Fibroblast of gingiva (primary cell): ENCODE measurements around the gene CAT.
A peak's percentile ranks its signal among the peaks of the same experiment; 100 is the strongest.

Experiments used
- DNase-seq: peaks from one replicate; pipeline ENCODE4 v3.0.0-alpha.2; 2011; ENCODE audit warnings: low read depth

The CAT gene

DNA sequence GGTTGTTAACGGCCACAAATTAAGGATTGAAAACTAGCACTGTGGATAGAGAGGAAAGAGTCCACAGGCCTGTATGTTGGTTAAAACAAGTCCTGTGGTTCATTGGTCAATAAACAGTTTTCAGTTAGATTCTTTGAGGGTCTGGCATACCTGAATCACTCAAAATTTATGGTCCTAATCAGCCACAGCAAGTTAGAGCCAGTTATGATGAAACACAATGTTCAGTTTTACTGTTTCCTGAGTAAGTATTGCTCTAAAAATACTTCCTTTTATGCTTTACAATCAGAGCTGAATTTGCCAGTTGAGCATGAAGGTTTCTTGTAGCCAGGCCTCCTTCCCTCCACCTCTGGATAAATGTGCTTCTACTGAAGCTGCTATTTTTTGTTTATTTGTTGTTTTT lies 12.9 kb upstream of the CAT start:
- no peak for DNase-seq

DNA sequence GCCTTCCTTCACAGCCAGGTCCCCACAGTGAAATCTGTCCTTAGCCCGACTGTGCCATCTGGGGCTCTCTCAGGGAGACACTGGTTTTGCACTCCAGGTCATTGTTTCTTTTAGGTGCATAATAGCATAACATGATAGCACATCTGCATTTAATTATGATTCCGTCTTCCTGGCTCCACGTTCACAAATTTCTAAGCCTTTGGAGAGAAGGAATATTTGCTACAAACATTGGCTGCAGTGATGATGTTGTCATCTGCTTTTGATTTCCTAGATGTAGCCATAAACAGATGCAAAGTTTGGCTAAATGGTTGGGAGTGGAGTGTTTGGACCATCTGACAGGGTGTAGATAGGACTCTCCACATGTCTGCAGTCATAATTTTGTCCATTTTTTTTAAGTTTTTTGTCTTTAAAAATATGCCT lies 12.0 kb upstream of the CAT start:
- DNase-seq, result peak; percentile 95

DNA sequence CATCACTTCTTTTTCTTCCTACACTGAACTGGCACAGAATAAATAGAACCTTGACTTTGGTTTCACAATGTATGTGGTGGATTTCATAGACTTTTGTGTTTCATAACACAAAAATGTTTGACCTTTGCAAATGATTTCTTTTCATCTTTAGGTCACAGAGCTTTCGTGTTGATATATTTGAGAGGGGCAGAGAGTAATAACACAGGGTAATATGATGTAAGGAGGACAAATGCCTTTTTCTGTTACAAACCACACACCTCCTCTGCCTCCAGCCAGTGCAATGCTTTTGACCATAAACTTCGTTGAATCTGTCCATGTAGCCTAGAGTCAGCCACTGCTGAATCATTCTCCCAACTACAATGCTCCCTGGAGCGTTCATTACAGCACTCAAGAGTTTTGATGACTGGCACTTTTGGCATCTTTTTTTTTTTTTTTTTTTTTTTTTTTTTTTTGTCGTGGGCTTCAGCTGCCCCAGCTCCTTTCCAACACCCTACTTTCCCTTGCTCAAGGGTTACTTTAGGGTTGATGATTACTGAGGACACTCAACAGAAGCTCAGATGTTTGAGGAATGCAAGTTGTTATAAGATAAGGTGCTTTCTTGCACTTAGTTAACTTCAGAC lies 11.4 kb upstream of the CAT start:
- peak; percentile 95 for DNase-seq

DNA sequence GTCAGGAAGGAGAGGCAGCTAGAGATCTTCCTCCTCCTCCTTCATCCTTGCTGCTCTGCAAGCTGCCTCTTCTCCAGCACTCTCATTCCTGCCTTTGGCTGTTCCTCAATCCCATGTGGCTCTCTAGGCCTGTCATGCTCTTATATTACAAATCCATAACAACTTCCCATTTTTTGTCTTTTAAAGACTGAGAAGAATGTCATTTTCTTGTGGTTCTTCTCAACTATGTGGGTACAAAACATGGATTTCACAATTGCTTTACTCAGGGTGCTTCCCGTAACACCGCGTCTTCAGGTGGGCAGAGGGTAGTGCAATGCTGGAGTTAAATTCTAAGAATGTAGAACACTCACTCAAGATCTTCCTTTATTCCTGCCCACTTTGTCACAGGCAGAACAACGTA lies 6.8 kb upstream of the CAT start:
- DNase-seq, result no peak

DNA sequence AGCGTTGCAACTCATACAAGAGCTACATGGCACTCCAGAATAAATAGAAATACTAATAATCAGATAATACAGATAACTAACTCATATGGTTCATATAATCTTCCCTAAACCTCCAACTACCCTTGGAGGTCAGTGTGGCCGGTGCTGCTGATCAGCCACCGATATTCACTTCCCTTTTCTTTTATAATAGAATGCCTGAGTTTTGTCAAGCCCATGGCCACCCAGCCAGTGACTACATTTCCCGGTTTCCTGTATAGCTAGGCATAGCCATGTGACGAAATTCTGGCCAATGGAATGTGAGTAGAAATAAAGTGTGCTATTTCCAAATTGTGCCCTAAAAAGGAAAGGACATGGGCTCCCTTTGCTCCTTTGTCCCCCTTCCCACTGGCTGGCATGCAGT lies 5.9 kb upstream of the CAT start:
- no peak for DNase-seq

DNA sequence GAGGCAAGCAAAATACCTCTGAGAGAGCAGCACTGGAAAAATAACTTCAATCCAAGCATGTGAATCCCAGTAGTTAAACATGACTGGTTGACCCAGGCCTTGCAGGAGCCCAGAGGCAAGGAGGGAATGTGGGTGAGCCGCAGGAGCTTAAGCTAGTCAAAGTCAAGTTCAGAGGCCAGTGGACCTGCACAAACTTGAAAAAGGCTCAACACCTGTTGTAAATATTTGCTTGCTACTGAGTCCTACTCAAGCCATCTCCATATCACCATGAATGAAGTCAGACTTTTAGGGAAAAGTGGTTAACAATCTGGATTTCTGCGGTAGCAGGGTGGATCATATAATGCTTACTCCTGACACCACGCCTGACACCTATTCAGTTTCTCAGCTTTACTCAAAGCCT lies 4.8 kb upstream of the CAT start:
- DNase-seq, result no peak

DNA sequence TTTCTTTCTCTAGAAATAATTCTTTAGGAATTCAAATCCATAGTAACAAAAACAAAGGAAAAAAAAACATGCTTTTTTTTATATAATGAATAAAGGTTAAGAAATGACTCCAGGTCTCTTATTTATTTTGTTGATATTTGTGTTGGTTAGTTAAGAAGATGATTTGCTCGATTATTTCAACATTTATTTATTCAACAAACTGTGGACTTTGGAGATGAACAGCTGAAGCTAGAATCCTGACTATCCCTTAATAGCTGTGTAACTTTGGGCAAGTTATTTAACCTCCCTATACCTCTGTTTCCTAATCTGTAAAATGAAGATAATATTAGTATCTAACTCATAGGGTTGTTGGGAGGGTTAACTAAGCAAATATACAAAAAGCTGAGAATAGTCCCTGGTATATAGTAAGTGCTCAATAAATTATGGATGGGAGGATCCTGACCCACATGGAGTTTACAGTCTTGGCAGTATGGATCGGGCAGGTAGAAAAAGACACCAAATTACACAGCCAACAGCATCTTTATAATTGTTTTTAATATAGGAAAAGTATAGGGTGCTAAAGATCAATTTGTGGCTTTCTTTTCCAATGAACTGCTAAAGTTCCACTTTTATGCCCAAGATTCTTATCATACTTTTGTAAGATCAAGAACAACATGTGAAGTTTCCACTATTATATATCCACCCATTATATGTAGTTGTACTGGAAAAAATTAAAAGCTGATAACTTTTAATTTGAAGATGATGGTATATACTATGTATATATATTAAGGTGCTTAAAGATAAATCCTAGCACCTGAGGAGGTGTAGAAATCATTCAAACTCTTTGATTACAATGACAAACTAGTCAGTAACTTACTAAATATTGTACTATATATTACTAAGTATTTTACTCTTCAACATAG lies 1.3 kb upstream of the CAT start:
- DNase-seq, result no peak

DNA sequence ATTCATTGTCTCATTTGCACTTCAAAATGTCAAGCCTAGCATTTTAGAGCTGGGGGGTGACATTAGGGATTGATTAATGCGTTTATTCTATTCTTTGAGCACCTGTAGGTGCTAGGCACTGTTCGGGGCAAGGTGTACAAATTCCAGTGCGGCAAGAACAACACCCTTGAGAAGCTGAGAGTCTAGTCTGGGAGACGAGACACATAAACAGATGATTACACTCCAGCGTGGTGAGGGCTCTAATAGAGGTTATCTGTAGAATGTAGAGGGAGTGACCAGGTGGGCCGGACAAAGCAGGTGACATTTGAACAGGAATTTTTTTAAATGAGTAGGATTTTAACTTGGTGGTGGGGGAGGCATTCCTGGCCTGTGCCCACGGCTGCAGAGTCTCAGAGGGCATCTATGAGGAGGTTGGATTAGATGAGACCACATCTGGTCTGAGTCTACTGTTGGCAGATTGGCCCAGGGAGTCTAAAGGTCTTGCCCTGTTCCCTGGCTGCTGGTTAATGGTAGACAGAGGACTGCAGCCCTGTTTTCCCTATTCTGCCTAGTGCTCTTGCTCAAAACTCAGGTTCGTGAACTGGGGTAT lies 970 bp downstream of the CAT start:
- DNase-seq, result peak; percentile 23

DNA sequence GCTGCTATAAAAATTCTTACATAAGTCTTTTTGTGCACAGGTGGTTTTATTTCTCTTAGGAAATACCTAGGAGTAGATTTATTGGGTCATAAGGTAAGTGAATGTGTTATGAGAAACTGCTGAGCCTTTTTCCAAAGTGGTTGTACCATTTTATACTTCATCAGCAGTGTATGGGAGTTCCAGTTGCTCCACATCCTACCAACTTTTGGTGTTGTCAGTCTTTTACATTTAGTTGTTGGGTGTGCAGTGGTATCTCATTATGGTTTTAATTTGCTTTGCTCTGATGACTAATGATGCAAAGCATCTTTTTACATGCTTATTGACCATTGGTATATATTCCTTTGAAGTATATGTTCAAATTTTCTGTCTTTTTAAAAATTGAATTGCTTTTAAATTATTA lies 3.1 kb downstream of the CAT start:
- DNase-seq, result no peak

DNA sequence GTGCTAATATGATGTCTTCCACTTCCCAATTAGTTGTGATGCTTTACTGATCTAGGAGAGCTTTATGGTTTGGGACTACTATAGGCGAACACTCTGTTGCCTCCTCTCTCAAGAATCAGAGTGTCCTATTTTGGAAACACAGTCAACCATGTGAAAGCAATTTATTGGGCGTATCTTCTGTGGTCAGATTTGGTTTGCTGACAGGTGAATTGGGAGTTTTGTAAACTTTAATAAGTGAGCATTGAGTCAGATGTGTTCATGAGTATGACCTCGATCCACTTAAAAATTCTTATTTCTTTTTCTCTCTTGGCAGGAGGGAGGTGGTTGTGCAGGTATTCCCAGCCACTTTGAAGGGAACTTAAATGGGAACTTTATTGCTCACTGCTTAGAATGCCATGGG lies 4.4 kb downstream of the CAT start:
- no peak for DNase-seq

DNA sequence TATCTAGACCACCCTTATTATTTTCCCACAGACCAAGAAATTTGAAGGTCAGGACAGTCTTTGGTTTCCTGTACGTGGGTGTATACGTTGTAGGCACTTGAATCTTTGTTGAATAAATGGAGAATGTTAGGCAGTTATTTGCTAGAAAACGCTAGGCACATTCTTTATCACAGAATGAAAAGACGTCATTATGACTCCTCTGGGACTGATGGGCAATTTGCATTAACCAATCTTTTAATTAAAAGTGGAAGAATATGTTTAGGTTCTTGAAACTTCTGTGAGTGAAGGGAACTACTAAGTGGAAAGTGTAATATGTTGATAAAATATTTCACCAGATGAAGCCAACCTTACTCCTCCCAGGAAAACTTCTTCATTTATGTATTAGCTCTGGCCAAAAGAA lies 5.7 kb downstream of the CAT start:
- DNase-seq, result no peak

DNA sequence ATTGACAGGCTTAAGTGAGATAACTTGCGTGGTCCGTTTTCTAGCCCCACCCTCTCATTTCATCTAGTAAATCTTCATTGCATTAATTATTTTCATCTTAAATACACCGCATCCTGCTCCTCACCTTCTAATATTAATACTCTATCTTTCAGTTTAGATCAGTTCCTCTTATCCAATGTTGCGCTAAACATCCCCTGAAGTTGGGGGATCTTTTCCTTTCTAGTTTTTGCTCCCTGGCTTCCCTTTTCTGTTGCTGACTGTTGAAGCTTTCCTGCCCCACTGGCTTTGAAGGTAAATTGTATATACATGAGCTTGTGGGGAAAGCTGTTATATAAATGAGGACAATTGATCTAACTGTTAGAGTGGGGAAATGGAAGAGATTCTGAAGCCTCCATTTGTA lies 7.2 kb downstream of the CAT start:
- DNase-seq, result no peak

DNA sequence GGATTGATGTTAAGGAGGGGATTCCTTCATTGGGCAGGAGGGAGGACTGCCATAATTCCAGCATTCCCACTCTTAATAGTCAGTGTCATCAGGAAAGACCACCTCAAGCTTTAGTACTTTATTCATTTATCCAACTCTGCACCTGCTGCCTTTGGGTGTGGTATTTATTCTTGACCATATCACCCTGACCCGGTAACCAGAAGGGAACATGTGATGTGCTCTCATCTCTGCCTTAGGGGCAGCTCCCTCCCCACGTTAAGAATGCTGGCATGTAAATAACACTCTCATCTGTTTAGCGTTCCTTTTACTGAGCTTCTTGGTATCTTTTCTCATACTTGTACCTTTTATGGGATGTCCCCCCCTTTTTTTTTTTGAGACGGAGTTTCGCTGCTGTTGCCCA lies 7.7 kb downstream of the CAT start:
- no peak for DNase-seq

DNA sequence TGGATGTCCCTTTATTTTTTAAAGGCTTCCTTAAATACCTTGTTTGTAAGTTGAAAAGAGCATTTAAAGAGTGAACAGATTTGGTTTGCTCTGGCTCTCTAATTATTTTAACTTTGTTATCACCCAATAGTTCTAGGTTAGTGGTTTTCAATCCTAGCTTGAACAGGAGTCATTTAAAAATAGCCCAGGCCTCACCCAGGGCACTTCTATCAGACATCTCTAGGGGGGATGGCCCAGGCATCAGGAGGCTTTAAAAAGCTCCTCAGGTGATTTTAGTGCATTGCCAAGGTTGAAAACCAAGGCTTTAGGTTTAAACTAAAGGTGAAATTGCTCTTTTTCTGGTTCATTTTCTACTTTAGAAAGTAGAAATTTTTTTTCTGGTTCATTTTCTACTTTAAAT lies 8.3 kb downstream of the CAT start:
- DNase-seq, result no peak

DNA sequence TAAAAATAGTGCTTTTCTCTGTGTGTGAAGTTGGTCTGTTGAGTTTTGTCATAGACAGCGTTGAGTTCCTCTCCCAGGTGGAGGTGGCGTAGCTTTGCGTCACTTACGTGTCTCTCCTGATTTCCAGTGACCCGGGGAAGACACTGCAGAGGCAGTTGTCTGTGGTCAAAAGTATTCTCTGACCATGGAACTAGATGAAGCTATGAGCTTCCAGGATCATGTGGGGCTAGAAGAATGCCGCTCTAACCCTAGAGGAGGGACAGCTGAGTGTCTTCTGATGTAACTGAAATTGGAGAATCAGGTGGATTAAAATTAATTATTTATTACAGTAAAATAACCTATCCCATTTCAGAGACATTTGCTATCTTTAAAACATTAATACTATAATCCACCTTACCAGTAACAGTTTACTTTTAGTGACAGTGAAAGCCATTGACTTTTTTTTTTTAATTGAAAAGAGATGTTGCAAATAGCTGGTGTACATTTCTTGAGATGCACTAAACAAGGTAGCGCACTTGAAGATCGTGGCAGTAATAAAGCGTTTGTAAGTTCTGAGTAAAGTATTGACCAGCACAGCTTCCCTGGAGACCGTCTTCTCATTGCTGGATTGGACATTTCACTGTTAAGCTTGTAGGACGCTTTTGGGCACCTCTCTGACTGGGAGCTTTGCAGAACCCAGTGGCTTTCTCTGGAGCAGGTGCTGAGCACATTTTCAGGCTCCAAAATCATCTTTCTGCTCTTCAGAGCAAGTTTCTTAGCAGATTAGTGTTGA lies 9.7 kb downstream of the CAT start:
- DNase-seq, result no peak

DNA sequence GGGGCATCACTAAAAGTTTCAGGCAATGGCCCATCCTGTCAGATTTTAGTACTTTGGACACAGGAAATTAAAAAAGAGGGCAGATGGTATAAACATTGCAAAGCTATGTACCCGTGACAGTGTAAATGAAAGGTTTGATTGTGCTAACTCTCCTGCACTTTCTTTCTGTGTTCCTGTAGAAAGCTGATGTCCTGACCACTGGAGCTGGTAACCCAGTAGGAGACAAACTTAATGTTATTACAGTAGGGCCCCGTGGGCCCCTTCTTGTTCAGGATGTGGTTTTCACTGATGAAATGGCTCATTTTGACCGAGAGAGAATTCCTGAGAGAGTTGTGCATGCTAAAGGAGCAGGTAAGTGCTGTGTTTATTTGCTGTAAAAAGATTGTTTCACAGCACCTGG lies 10.3 kb downstream of the CAT start:
- DNase-seq, result no peak

DNA sequence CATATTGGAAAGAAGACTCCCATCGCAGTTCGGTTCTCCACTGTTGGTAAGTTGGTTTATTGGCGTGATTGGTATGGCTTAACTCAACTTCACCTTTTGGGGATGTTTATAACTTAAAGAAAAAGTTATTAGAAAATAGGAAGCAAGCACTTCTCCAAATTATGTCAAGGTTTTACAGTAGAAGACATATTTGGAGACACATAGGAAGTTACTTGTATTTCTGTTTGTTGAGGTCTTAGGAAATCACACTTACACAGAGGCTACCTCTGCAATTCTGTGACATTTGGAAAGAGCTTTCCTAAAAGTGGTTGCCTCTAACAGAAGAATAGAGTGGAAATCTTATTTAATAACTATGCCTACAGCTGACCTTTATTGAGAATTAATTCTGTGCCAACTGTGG lies 12.3 kb downstream of the CAT start:
- DNase-seq, result no peak

DNA sequence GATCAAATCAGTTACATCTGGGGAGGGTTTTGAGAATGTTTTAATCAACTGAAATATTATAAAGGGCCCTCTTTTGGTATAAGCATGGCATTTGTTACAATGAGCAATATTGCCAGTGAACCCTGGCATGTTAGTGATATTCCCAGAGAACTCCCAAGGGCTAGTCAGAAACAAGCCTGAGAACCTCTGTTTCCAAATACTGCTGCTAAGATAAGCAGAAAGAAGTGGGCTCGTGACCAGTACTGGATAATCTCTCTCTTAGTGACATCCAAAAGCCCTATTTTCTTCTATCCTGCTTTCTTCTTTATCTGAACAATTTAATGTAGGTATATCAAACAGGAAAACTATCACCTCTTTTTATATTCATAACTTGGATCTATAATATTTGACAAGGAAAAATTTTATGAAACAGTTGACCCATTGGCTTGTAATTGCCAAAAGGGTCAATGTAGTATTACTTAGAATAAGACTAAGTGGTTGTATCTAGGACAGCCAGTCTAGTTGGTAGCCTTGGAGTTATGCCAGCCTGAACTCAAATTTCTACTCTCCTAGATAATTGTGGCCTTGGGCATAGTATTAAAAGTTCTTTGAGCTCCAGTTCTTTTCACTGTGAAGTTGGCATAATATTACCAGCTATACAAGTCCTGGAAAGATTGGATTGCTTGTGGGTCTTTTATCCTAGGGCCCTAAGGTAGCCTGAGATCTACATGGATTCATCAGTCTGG lies 15.7 kb downstream of the CAT start:
- no peak for DNase-seq

DNA sequence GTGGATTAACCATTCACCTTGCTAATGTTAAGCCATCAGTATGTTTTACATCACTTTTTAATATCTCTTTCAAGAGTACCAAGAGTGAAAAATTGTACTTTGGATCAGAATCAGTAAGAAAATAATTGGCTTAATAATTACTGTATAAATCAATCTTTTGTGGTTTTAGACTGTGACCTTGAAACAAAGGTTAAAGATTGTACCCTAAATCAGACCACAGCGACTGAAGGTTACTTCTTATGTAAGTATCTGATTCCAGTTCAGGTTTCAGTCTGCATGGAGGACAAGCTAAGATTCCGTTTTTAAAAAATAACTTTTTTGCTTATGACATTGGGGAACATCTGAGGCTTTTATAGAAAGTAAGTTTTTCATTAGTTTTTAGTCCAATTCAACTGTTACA lies 18.9 kb downstream of the CAT start:
- DNase-seq, result no peak

DNA sequence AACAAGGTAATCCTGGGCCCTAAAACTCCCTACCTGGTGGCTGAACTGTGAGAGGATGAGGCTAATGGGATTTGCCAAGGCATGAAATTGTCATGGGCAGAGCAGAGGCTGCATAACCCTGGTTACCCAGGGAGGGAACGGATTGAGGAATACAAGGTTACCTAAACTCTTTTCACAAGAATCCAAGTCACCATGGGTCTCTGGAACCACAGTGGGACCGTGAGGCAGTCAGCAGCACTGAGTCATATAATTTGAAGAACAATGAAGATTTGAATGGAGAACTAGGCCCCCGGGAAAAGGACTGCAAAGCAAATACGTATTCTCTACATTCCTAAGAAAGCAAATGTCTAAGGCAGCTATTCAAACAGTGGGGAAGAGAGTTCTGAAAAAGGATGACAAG lies 19.8 kb downstream of the CAT start:
- DNase-seq, result no peak

DNA sequence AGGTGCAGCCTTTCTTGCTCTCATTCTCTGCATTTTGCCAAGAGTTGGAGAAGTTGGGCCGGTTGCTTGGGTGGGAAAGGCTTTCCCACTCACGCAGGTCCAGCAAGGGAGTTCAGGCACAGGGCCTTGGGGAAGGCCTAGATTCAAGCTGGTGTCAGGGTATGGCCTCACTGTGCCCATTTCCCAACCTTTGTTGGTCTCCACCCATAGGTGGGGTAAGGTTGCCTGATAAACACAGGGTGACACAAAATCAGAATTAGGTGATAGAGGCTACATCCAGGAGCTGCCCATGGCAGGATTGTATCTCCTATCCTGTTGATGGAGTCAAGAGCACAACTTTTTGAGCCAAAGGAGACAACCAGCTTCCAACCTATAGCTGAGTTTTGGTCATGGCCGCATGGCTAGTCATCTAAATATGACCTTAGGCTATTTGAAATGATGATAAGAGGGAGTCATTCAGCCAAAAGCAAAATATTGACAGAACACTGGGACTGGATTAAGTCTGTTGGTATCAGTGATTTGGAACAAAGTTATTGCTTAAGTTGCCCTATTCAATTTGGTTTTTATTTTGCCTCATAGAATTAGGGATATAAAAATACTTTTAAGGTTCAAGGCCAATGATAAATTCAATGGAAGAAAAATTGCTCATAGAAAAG lies 20.9 kb downstream of the CAT start:
- DNase-seq, result no peak

DNA sequence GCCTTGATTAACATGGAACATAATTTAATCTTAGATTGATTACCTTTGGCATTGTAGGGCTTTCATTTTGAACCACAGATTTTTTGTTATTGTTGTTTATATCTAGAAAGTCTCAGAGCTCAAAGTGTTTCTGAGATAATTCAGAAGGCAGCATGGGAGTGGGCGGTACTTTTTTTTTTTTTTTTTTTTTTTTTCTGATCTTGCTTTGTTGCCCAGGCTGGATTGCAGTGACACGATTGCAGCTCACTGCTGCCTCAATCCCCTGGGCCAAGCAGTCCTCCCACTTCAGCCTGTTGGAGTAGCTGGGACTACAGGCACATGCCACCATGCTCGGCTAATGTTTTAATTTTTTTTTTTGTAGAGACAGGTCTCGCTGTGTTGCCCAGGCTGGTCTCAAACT lies 21.5 kb downstream of the CAT start:
- no peak for DNase-seq
